WI38 (cell line): ENCODE results near the gene CRYGN.

Experiments used
- H3K4me3 ChIP-seq: 2 replicates; pipeline ENCODE4 v1.5.1; 2011; ENCODE audit warnings: low read depth, mild to moderate bottlenecking, control low read depth, low read length
- CTCF ChIP-seq: IDR thresholded peaks from 2 replicates; pipeline ENCODE4 v1.5.1; 2012; ENCODE audit warnings: low read depth, mild to moderate bottlenecking, control low read depth, low read length

CRYGN gene

GRCh38 chr7:151392426-151392825 lies 47.5 kb downstream of the CRYGN start:
- no peak overlapping the region for H3K4me3 ChIP-seq
- no peak for TF ChIP-seq CTCF

GRCh38 chr7:151392002-151392401 lies 47.9 kb downstream of the CRYGN start:
- no peak for TF ChIP-seq CTCF
- H3K4me3 ChIP-seq: no peak overlapping the region

- H3K4me3 ChIP-seq: no peak overlapping the region
- TF ChIP-seq CTCF: no peak
Measured at GRCh38 chr7:151391358-151391730, 48.6 kb downstream of the CRYGN start.

- TF ChIP-seq CTCF: no peak
- no peak overlapping the region for H3K4me3 ChIP-seq
Measured at GRCh38 chr7:151390598-151391357, 49.2 kb downstream of the CRYGN start.

GRCh38 chr7:151389768-151390597 lies 50.0 kb downstream of the CRYGN start:
- no peak overlapping the region for H3K4me3 ChIP-seq
- TF ChIP-seq CTCF: no peak

- no peak for TF ChIP-seq CTCF
- H3K4me3 ChIP-seq: no peak overlapping the region
Measured at GRCh38 chr7:151389096-151389767, 50.7 kb downstream of the CRYGN start.

GRCh38 chr7:151388430-151388829 lies 51.5 kb downstream of the CRYGN start:
- H3K4me3 ChIP-seq: no peak overlapping the region
- no peak for TF ChIP-seq CTCF
